ENCODE results near the gene SYT17. TPM values are rescaled to one million over a fixed set of nuclear protein-coding genes. Genes with fewer than 3 reads are reported as not detected.

The SYT17 gene
- total and polyA plus RNA-seq, 10 of the 15 experiments (the other 5 are each of a cell fraction or from before 2014, with no cell fraction given): 3.7 to 12.3 (median 5.0) TPM

DNA sequence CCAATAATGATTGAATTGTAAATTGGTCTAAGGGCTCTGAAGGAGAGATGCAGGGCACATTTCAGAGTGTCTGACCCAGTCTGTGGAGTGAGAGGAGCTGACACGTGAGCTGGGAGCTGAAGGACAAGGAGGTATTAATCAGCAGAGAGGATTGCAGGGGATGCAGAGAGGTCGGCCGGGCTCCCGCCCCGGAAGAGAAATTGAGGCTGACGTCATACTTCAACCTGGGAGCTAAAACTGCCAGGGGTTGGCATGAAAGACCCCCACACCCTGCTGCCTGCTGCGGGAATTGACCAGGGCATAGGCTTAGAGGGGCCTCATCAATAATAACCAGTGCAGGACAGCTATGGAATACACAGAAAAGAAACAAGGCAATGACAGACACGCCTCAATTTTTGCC, 63.8 kb downstream of the SYT17 start:
- H3K79me2 ChIP-seq (ENCODE audit: control insufficient read depth, insufficient read depth, low read length): no peaks in the 10 kb centered on the region
- intact Hi-C loops (cut with micrococcal nuclease; ENCODE audit: unreplicated experiment): no loop called here
- no peak overlapping the region for H3K4me3 ChIP-seq
- H2AFZ ChIP-seq (ENCODE audit: control insufficient read depth, low read depth, low read length): no peak overlapping the region
- CTCF ChIA-PET: interaction anchor here (1.1 kb wide), 1 partner anchor 9 kb away, joined by 3 read pairs; no protein-coding TSS in a partner anchor
- FAIRE-seq: no peak
- no peak for DNase-seq (ENCODE audit: low read depth, low spot score)
- H3K36me3 ChIP-seq (ENCODE audit: control insufficient read depth in 2 of 2, insufficient read depth in 2 of 2, low read length in 1 of 2): no peaks in the 10 kb centered on the region
- H3K4me2 ChIP-seq (ENCODE audit: control insufficient read depth, insufficient read depth): no peak overlapping the region
- H3K9me3 ChIP-seq (replicated peaks; ENCODE audit: control insufficient read depth, insufficient read depth, low read length): no peaks in the 10 kb centered on the region; the same call in 2 of the 3 replicates
- no peak overlapping the region for H3K9ac ChIP-seq (ENCODE audit: control insufficient read depth, insufficient read depth, low read length)
- ATAC-seq: no peak
- in situ Hi-C loops (cut with MboI): no loop called here
- BruUV-seq (replicated peaks): no TSS peak
- TF ChIP-seq ZNF687 (IDR thresholded peaks at IDR 0.05) (no peak), MTA2 (IDR thresholded peaks at IDR 0.05; ENCODE audit: low read depth) (no peak), RAD51 (IDR thresholded peaks at IDR 0.05) (no peak), BMI1 (IDR thresholded peaks at IDR 0.05; ENCODE audit: borderline replicate concordance) (no peak), TARDBP (IDR thresholded peaks at IDR 0.05; ENCODE audit: borderline replicate concordance) (no peak)
- TF ChIP-seq, protein P1, sequence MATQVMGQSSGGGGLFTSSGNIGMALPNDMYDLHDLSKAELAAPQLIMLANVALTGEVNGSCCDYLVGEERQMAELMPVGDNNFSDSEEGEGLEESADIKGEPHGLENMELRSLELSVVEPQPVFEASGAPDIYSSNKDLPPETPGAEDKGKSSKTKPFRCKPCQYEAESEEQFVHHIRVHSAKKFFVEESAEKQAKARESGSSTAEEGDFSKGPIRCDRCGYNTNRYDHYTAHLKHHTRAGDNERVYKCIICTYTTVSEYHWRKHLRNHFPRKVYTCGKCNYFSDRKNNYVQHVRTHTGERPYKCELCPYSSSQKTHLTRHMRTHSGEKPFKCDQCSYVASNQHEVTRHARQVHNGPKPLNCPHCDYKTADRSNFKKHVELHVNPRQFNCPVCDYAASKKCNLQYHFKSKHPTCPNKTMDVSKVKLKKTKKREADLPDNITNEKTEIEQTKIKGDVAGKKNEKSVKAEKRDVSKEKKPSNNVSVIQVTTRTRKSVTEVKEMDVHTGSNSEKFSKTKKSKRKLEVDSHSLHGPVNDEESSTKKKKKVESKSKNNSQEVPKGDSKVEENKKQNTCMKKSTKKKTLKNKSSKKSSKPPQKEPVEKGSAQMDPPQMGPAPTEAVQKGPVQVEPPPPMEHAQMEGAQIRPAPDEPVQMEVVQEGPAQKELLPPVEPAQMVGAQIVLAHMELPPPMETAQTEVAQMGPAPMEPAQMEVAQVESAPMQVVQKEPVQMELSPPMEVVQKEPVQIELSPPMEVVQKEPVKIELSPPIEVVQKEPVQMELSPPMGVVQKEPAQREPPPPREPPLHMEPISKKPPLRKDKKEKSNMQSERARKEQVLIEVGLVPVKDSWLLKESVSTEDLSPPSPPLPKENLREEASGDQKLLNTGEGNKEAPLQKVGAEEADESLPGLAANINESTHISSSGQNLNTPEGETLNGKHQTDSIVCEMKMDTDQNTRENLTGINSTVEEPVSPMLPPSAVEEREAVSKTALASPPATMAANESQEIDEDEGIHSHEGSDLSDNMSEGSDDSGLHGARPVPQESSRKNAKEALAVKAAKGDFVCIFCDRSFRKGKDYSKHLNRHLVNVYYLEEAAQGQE (IDR thresholded peaks at IDR 0.05; ENCODE audit: low read depth, low read length): no peak
- SMC1A ChIA-PET (ENCODE audit: uncharacterized antibody, unreplicated experiment): no interaction called here
- no peak overlapping the region for H3K27ac ChIP-seq (ENCODE audit: control insufficient read depth, insufficient read depth)
- no peaks in the 10 kb centered on the region for H4K20me1 ChIP-seq (ENCODE audit: control insufficient read depth, insufficient read depth)
- 91% methylated on average over 8 of the region's 8 CpGs for WGBS (ENCODE audit: insufficient coverage, insufficient replicate concordance, low lambda C conversion rate, missing lambda C conversion rate)
- RAD21 ChIA-PET (ENCODE audit: unreplicated experiment): no interaction called here
- no peaks in the 10 kb centered on the region for H3K4me1 ChIP-seq (ENCODE audit: control insufficient read depth, insufficient read depth, low read length)
- no peaks in the 10 kb centered on the region for H3K27me3 ChIP-seq (replicated peaks in 1 of 2; ENCODE audit: control insufficient read depth in 2 of 2, insufficient read depth in 2 of 2, low read length in 1 of 2)
- POLR2A ChIA-PET: no interaction called here

Measured in GM12878 (cell line).